Kidney (tissue), 14 donors: ENCODE measurements around the gene RNF38. TPM values are rescaled to one million over a fixed set of nuclear protein-coding genes. Genes with fewer than 3 reads are reported as not detected.
"Not testable (repeated sequence)": the region's sequence is repeated elsewhere in the genome, so short reads cannot be mapped to it uniquely, and the experiment has no call there.

ENCODE experiments used
- DNase-seq, 5 donors: peaks; one replicate each; pipeline ENCODE4 v3.0.0-alpha.2; 2013 to 2020
- FAIRE-seq: peaks from 2 replicates; lab custom pipeline; 2012; peaks lifted over from hg19 to GRCh38; lab: Jason Lieb, UNC
- H3K27ac ChIP-seq, 2 donors: one replicate each; pipeline ENCODE4 v1.7.0; 2013; ENCODE audit warnings: low read depth in 2 of 2, low read length in 2 of 2, inconsistent platforms in 1 of 2
- H3K27me3 ChIP-seq: one replicate; pipeline ENCODE4 v1.7.1; 2013; ENCODE audit warnings: low read length, inconsistent platforms; ENCODE audit not compliant: control insufficient read depth, insufficient read depth
- H3K36me3 ChIP-seq, 3 donors: one replicate each; pipeline versions ENCODE4 v1.7.0 to v1.7.1; 2013; ENCODE audit warnings: low read length in 3 of 3, control low read depth in 1 of 3, inconsistent platforms in 1 of 3; ENCODE audit not compliant: insufficient read depth in 3 of 3, control insufficient read depth in 2 of 3
- H3K4me1 ChIP-seq, 3 donors: one replicate each; pipeline versions ENCODE4 v1.7.0 to v1.7.1; 2013; ENCODE audit warnings: low read length in 3 of 3, inconsistent platforms in 1 of 3, low read depth in 1 of 3; ENCODE audit not compliant: control insufficient read depth in 2 of 3, insufficient read depth in 2 of 3
- H3K4me3 ChIP-seq, 3 donors: one replicate each; pipeline versions ENCODE4 v1.7.0 to v1.8.1; 2013; ENCODE audit warnings: low read length in 3 of 3, control low read depth in 1 of 3, inconsistent platforms in 1 of 3
- H3K9ac ChIP-seq, 3 donors: one replicate each; pipeline versions ENCODE4 v1.7.0 to v1.7.1; 2013; ENCODE audit warnings: low read length in 3 of 3, control low read depth in 1 of 3, inconsistent platforms in 1 of 3
- H3K9me3 ChIP-seq, 3 donors: one replicate each; pipeline versions ENCODE4 v1.7.0 to v1.7.1; 2013; ENCODE audit warnings: low read length in 3 of 3, control low read depth in 1 of 3, inconsistent platforms in 1 of 3; ENCODE audit not compliant: control insufficient read depth in 2 of 3, insufficient read depth in 1 of 3
- intact Hi-C: fragments of 100-400 bp; cut with DNase I; formaldehyde crosslinking; loops from one replicate; pipeline ENCODE4 v1.11.1; 2022
- polyA plus RNA-seq: library from polyadenylated mRNA; stranded (reverse); fragments of 350-450 nt; fragmentation: Illumina TruSeq; extraction: RNeasy Lipid Tissue Mini Kit (QIAGEN cat#74804); gene quantifications from one replicate; pipeline ENCODE4 v1.2.3, GENCODE V29; 2014; ENCODE audit warnings: low read depth, low replicate concordance; ENCODE audit not compliant: insufficient read depth
- total RNA-seq: library from RNA; stranded (reverse); fragmentation: NEBNext Ultra II Directional; extraction: Animal tissue kit (Norgen Biotek cat#: 25700); gene quantifications from one replicate; pipeline ENCODE4 v1.2.1, GENCODE V29; 2021
- TF ChIP-seq, protein P1 (sequence below): IDR thresholded peaks from 3 replicates; pipeline ENCODE4 v1.5.1; 2012; ENCODE audit warnings: mild to moderate bottlenecking, moderate library complexity, borderline replicate concordance; ENCODE audit not compliant: insufficient read depth; ENCODE audit errors: extremely low read depth
- donor health status: control.
- donor health status: control.
- donor health status: control.
- donor health status: control.
- donor health status: control.
- donor health status: DM: yes; HTN: yes; CAD: no.
- donor health status: Normal renal cell carcinoma (clear cell type).

RNF38 gene
- total and polyA plus RNA-seq, 2 donors from 2014 or later: 10.7 to 48.3 TPM

DNA sequence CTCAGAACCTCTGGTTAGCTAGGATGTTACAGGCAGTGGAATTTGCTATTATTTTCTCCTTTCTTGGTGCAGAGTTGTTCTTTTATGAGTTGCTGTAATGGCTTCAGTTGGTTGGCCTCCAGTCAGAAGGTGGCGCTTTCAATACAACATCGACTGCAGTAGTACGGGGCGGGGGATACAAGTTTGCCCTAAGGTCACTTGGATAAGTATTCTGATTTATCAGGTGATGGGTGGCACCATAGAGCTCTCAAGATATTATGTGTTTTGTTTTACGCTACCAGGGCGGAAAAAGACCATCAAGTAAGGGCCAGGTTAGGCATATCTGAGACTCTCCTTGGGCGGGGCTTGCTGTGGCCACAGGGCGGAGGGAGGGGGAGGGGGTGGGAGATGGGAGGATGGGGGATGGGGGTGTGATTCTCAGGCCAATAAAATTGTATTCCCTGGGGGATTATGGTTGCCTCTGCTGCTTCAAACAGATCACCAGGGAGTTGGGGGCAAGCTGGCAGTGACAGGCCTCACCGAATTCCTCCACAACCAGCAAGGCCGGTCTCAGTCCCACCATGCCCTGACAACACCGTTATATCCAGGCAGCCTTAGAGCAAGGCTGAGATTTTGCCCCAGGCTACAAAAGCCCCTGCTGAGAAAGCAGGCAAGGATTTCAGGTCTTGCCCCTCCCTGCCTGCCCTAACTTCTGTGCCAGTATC lies 15.9 kb upstream of the RNF38 start:
- H3K9me3 ChIP-seq: no peaks in the 10 kb centered on the region
- FAIRE-seq (no peak), DNase-seq (no peak)
- intact Hi-C loops: no loop called here
- H3K27ac ChIP-seq: no peak overlapping the region
- H3K9ac ChIP-seq: no peak overlapping the region
- TF ChIP-seq, protein P1, sequence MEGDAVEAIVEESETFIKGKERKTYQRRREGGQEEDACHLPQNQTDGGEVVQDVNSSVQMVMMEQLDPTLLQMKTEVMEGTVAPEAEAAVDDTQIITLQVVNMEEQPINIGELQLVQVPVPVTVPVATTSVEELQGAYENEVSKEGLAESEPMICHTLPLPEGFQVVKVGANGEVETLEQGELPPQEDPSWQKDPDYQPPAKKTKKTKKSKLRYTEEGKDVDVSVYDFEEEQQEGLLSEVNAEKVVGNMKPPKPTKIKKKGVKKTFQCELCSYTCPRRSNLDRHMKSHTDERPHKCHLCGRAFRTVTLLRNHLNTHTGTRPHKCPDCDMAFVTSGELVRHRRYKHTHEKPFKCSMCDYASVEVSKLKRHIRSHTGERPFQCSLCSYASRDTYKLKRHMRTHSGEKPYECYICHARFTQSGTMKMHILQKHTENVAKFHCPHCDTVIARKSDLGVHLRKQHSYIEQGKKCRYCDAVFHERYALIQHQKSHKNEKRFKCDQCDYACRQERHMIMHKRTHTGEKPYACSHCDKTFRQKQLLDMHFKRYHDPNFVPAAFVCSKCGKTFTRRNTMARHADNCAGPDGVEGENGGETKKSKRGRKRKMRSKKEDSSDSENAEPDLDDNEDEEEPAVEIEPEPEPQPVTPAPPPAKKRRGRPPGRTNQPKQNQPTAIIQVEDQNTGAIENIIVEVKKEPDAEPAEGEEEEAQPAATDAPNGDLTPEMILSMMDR: no peak
- H3K36me3 ChIP-seq: peaks cover 0 to 4% (median 2%) of the 10 kb centered on the region in 3 donors
- no peaks in the 10 kb centered on the region for H3K27me3 ChIP-seq
- no peak overlapping the region for H3K4me3 ChIP-seq
- H3K4me1 ChIP-seq: peaks cover 0 to 7% (median 7%) of the 10 kb centered on the region in 3 donors

DNA sequence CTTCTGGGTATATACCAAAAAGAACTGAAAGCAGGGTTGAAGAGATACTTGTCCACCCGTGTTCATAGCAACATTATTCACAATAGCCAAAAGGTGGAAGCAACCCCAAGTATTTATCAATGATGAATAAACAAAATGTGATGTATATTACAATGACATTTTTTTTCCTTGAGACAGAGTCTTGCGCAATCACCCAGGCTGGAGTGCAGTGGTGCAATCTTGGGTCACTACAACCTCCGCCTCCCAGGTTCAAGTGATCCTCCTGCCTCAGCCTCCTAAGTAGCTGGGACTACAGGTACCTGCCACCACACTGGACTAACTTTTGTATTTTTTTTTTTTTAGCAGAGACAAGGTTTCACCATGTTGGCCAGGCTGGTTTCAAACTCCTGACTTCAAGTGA lies 11.3 kb upstream of the RNF38 start:
- intact Hi-C loops, H3K27ac ChIP-seq, H3K9ac ChIP-seq, H3K27me3 ChIP-seq, H3K36me3 ChIP-seq, FAIRE-seq, DNase-seq, H3K4me3 ChIP-seq, H3K9me3 ChIP-seq: not testable (repeated sequence)
- peaks cover 0 to 16% (median 4%) of the 10 kb centered on the region in 3 donors for H3K4me1 ChIP-seq

DNA sequence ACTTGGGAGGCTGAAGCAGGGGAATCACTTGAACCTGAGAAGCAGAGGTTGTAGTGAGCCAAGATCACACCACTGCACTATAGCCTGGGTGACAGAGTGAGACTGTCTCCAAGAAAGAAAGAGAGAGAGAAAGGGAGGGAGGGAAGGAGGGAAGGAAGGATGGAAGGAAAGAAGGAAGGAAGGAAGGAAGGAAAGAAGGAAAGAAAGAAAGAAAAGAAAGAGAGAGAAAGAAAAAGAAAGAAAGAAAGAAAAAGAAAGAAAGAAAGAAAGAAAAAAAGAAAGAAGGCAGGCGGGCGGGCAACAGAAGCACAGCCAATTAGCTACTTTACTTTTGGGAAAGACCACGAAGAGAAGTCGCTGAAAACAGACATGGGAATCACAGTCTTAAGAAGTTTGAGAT lies 9.0 kb upstream of the RNF38 start:
- intact Hi-C loops: loop anchor here (5.0 kb wide), 1 partner anchor 148 kb away; no protein-coding TSS in a partner anchor
- FAIRE-seq, H3K27ac ChIP-seq, H3K9ac ChIP-seq, H3K9me3 ChIP-seq, H3K36me3 ChIP-seq, DNase-seq, H3K27me3 ChIP-seq, H3K4me3 ChIP-seq: not testable (repeated sequence)
- H3K4me1 ChIP-seq: peaks cover 0 to 18% (median 4%) of the 10 kb centered on the region in 3 donors

DNA sequence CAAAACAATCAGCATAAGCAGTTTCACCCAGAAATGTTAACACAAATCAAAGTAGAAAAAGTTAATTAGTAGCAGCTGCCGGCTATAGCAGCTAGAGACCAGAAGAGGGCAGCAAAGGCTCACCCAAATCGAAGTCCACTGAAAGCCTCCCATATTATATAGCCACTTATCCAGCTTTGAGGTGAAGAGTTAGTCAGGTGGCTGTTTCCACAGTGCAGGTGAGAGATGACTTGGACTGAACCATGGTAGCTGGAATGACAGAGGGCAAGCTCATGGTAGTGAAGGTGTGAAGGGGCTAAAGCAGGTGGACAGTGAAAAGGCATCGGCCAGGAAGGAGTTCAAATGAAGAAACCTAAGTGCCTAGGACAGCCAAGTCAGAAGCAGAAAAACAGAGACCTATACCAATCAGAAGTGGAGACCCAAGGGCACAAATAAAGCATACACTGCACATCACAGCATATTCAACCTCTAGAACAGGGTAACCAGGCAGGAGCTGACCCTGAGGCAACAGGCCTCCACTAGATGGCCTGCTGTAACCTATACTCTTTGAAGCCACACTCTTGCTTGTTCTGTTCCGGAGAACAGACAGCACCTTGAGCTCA lies 7.2 kb upstream of the RNF38 start:
- Histone ChIP-seq H3K9me3 (no peaks in the 10 kb centered on the region), H3K36me3 (peaks cover 0 to under 1% (median 0%) of the 10 kb centered on the region in 3 donors), H3K27ac (peak overlapping the region in 1 of 2 donors; percentile 29), H3K4me3 (no peak overlapping the region), H3K9ac (peak overlapping the region in 1 of 3 donors; percentile 20), H3K27me3 (no peaks in the 10 kb centered on the region), H3K4me1 (peaks cover 0 to 19% (median 4%) of the 10 kb centered on the region in 3 donors)
- intact Hi-C loops: loop anchor here (5.0 kb wide), 1 partner anchor 150 kb away; no protein-coding TSS in a partner anchor
- FAIRE-seq: peak; percentile 82
- DNase-seq: peak in 4 of 5 donors; percentile 72 to 86 (median 74)
- TF ChIP-seq, protein P1: peak; percentile 95
